GM10248 (cell line): ENCODE data around the gene EPC2.

ENCODE experiments used
- CTCF ChIA-PET: fragments of 300-600 bp; sonication (Branson Sonifier 250); formaldehyde crosslinking; extraction: SDS; loops from one replicate; lab custom pipeline; 2021; ENCODE audit warnings: antibody characterized with exemption; lab: Yijun Ruan, JAX
- POLR2A ChIA-PET: fragments of 350-650 bp; sonication (Branson Sonifier 250); formaldehyde crosslinking; extraction: SDS; loops from one replicate; lab custom pipeline; 2020; ENCODE audit warnings: antibody characterized with exemption; lab: Yijun Ruan, JAX
- DNase-seq: peaks from one replicate; pipeline ENCODE4 v3.0.0; 2012; ENCODE audit errors: extremely low spot score
- TF ChIP-seq, protein P1 (sequence below): IDR thresholded peaks from 2 replicates; pipeline ENCODE4 v1.5.1; 2012; ENCODE audit warnings: mild to moderate bottlenecking, low read depth; ENCODE audit errors: extremely low read depth, missing control alignments, control extremely low read depth

The EPC2 gene

DNA sequence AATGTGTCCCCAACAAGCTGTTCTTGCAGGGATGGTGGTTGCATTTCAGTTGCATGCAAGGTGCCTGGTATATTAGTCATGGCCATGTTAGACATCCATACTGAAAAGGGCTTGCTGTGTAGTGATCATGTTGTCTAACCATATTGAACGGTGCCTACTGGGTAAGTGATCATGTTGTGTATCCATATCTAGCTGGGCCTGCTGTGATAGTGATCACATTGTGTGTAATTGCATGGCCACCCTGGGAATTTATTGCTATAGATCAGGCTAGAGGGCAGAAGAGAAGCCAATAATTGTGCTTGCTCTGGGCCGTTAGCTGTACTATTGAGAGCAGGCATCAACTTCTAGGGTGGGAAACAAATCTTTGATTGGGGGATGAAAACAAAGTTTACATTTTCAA is 9.8 kb upstream of the EPC2 start:
- ChIA-PET CTCF (interaction anchor here (0.9 kb wide), 1 partner anchor 19 kb away, joined by 4 read pairs; no protein-coding TSS in a partner anchor), POLR2A (no interaction called here)
- DNase-seq = no peak
- TF ChIP-seq, protein P1, sequence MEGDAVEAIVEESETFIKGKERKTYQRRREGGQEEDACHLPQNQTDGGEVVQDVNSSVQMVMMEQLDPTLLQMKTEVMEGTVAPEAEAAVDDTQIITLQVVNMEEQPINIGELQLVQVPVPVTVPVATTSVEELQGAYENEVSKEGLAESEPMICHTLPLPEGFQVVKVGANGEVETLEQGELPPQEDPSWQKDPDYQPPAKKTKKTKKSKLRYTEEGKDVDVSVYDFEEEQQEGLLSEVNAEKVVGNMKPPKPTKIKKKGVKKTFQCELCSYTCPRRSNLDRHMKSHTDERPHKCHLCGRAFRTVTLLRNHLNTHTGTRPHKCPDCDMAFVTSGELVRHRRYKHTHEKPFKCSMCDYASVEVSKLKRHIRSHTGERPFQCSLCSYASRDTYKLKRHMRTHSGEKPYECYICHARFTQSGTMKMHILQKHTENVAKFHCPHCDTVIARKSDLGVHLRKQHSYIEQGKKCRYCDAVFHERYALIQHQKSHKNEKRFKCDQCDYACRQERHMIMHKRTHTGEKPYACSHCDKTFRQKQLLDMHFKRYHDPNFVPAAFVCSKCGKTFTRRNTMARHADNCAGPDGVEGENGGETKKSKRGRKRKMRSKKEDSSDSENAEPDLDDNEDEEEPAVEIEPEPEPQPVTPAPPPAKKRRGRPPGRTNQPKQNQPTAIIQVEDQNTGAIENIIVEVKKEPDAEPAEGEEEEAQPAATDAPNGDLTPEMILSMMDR = no peak

DNA sequence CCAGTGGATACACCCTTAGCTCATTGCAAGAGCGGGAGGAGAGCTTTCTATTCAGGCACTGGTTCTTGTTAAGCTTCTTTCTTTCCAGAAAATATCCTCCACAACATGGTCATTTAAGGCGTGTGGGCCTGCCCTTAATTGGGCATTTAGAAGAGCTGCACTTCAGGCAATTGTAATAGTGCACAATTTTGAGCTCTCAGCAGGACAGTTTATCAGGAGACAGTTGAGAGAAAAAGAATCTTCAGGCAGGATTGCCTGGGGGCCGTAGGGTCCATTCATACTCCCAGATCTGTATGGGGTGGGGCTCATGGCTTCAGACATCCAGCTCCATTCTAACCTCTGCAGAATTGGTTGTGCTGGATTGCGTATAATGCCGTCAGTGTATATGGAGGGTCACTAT is 6.0 kb upstream of the EPC2 start:
- TF ChIP-seq, protein P1 = no peak
- DNase-seq = no peak
- CTCF ChIA-PET = interaction anchor here (0.9 to 1.4 kb wide), 4 partner anchors 10 to 220 kb away, joined by 3 to 5 read pairs (median 4); no protein-coding TSS in a partner anchor
- POLR2A ChIA-PET = no interaction called here

DNA sequence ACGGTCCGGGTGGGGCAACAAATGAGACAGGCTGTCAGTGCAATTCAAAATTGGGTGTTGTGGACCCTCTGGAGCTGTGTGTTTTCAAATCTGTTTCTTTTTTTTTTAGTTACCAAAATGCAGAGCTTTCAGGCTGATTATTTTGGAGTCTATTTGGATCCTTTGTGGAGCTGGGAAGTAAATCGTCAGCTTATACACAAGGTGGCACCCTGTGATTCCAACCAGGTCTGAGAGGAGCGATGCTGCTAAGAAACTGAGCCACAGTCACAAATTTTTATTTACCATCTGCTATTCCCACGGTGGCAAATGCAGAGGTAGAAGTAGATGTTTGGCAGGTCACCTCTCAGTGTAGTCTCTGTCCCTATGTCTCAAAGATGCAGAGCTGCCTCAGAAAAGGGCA is 3.8 kb upstream of the EPC2 start:
- POLR2A ChIA-PET = no interaction called here
- CTCF ChIA-PET = interaction anchor here (0.7 to 1.8 kb wide), 3 partner anchors 131 to 921 kb away, joined by 3 to 5 read pairs (median 3); no protein-coding TSS in a partner anchor
- TF ChIP-seq, protein P1 = no peak
- no peak for DNase-seq

DNA sequence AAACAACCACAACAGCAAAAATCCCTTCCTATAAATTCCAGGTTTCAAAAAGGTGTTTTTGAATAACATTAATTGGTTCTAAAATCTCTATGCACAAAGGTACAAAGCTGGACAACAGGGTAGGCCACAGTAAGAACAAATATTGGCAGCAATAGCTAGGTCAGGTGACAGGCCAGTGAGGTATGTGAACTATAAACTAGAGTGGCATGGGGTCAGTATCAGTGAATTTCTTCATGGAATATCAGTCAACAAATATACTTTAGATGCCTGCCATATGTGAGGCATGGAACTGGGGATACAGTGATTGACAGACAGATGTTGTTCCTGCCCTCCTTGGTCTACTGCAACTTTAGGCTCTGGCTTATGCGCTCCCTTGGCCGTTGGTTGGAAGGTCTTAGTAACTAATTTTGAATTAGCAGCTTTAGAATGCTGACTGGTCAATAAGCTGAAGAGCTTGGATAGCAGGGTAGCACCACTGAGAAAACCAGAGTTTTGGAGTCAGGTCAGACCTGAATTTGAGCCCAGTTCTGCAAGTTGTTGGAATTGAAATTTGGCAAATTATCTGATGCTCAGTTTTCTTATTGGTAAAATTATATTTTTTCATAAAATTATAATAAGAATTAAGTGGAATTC is 2.3 kb upstream of the EPC2 start:
- CTCF ChIA-PET = interaction anchor here (1.1 to 1.5 kb wide), 4 partner anchors 10 to 38 kb away, joined by 3 to 4 read pairs (median 4); no protein-coding TSS in a partner anchor
- TF ChIP-seq, protein P1 = no peak
- no peak for DNase-seq
- POLR2A ChIA-PET = interaction anchor here (0.5 kb wide), 1 partner anchor 11 kb away, joined by 3 read pairs; no protein-coding TSS in a partner anchor

DNA sequence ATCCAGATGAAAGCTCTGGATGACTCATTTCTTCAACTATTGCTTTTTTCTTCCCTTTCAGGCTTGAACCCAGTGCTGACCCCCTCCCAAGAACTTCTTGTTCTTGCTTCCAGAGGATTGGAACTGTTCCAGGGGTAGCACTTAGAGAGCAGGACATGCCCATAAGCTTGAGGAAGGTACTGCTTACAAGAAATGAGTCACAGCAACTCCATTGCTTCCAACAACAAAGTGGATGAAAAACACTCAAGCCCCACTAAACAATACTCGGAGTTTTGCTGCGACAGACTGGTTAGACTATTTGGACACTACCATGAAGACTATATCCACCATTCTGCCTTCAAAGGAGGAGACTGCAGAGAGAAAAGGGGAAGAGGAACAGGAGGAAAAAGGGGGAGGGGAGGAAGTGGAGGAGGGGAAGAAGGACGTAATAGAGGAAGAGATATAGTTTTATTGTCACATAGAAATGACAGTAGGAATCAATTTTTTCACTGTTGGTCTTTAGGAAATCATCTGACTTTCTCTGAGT is 1.6 kb upstream of the EPC2 start:
- TF ChIP-seq, protein P1 = no peak
- no peak for DNase-seq
- ChIA-PET CTCF (interaction anchor here (0.8 to 1.5 kb wide), 5 partner anchors 9 to 653 kb away, joined by 3 to 4 read pairs (median 3); no protein-coding TSS in a partner anchor), POLR2A (no interaction called here)

DNA sequence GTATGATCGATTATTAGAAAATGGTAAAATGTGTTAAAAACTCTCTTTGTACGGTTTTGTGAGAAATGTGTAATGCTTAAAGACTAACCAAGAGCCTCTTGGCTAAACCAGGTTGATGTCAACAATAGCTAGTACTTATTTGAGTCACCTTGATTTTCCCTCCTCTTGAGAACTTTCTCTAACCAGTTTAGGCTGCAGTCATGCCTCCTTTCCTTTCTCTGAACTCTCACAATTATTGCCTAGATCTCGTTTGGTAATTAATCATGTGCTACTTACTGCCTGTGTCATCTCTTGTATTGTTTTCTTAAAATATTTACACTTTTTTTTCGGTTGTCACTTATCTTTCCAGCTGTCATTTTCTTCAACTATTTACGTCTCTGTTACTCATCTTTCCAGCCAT is 1.1 kb upstream of the EPC2 start:
- TF ChIP-seq, protein P1 = no peak
- ChIA-PET POLR2A (interaction anchor here (0.7 kb wide), 1 partner anchor 9 kb away, joined by 3 read pairs; no protein-coding TSS in a partner anchor), CTCF (interaction anchor here (0.7 to 1.3 kb wide), 4 partner anchors 15 to 654 kb away, joined by 3 to 4 read pairs (median 3); no protein-coding TSS in a partner anchor)
- peak; percentile 42 for DNase-seq
